HG03575 (cell line): ENCODE data around the gene PSEN1.

Experiments used
- ATAC-seq: cut with Tn5 transposase; IDR thresholded peaks from one replicate; pipeline ENCODE4 v1.9.1; 2021; ENCODE audit not compliant: unreplicated experiment, insufficient number of reproducible peaks, low FRiP score; ENCODE audit errors: extremely low read depth

Gene PSEN1

DNA sequence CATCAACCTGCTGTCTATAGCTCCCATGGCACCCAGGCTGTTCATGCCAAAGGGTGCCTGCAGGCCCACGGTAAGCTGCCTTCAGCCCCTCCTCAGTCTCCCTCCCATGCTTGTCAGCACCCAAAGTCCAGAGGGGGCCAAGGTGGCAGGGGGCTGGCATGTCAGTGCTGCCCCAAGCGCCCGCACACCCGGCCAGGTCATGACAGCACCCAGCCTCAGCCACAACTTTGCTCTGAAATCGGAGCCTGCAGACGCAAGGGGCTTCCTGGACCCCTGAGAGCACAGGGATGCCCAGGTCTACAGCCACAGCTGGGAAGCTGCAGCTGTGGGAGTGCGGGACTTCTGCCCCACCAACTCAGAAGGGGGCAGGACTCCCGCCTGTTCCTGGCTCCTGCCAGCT lies 72.5 kb downstream of the PSEN1 start:
- no peak for ATAC-seq

DNA sequence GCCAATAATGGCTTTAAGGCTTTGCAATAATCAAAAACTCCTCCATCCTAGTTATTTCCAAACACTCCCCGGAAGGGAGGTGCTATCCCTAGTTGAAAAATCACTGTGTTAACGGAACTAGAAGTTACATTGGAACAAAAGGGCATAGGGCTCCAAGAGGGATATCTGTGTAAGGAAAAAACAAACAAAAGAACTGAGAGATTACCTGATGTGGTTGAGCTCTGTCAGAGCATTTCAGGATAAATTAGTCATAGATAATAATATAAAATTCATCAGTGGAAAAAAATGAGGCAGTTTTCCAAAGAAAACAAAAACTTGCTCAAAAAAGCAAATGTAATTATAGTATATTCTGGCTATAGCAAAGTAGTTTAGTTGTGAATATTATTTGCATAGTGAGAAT lies 73.6 kb downstream of the PSEN1 start:
- no peak for ATAC-seq

DNA sequence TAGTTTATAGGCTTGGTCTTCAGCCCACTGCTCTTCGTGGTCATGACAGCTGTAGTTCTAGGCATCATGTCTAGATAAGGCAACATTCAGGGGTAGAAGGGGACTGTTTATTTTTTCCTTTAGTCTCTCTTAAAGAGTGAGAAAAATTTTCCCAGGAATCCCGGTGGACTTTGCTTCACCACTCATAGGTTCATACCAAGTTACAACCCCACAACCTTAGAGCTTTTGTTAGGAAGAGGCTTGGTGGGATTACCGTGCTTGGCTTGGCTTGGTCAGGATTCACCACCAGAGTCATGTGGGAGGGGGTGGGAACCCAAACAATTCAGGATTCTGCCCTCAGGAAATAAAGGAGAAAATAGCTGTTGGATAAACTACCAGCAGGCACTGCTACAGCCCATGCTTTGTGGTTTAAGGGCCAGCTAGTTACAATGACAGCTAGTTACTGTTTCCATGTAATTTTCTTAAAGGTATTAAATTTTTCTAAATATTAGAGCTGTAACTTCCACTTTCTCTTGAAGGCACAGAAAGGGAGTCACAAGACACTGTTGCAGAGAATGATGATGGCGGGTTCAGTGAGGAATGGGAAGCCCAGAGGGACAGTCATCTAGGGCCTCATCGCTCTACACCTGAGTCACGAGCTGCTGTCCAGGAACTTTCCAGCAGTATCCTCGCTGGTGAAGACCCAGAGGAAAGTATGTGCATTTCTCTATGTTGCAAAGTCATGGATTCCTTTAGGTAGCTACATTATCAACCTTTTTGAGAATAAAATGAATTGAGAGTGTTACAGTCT lies 75.1 kb downstream of the PSEN1 start:
- ATAC-seq: no peak

DNA sequence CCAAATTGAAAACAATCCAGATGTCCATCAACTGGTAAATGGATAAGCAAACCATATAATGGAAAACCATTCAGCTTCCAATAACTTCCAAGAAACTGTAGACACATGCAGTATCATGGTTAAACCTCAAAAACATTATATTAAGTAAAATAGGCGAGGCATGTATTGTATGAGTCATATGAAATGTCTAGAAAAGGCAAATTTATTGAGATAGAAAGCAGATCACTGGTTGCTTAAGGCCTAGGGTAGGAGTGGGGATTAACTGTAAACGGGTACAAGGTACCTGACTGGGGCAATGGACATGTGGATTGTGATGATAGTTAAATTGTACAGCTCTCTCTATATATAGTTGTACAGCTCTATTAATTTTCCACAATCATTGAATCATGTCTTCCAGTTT lies 79.7 kb downstream of the PSEN1 start:
- ATAC-seq: no peak

DNA sequence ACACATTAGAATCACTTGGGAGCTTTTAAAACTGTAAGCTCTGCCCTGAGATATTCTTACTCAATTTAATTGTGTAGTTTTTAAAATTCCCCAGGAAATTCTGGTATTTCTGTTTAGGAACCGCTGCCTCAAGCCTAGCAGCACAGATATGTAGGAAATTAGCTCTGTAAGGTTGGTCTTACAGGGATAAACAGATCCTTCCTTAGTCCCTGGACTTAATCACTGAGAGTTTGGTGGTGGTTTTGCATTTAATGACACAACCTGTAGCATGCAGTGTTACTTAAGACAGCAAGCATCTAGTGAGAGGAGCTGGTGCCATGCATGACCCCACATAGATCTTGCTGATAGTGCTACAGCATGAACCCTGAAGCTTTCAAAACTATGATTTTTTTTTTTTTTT lies 81.1 kb downstream of the PSEN1 start:
- no peak for ATAC-seq

DNA sequence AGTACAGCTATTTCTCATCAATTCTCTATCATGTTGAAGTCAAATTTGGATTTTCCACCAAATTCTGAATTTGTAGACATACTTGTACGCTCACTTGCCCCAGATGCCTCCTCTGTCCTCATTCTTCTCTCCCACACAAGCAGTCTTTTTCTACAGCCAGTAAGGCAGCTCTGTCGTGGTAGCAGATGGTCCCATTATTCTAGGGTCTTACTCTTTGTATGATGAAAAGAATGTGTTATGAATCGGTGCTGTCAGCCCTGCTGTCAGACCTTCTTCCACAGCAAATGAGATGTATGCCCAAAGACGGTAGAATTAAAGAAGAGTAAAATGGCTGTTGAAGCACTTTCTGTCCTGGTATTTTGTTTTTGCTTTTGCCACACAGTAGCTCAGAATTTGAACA lies 83.8 kb downstream of the PSEN1 start:
- no peak for ATAC-seq

DNA sequence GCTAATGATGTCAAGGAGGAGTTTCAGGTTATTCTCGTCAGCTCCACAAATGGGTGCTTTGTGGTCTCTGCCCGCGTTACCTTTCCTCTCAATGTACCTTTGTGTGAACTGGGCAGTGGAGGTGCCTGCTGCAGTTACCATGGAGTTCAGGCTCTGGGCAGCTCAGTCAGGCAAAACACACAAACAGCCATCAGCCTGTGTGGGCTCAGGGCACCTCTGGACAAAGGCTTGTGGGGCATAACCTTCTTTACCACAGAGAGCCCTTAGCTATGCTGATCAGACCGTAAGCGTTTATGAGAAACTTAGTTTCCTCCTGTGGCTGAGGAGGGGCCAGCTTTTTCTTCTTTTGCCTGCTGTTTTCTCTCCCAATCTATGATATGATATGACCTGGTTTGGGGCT lies 84.3 kb downstream of the PSEN1 start:
- ATAC-seq: no peak

DNA sequence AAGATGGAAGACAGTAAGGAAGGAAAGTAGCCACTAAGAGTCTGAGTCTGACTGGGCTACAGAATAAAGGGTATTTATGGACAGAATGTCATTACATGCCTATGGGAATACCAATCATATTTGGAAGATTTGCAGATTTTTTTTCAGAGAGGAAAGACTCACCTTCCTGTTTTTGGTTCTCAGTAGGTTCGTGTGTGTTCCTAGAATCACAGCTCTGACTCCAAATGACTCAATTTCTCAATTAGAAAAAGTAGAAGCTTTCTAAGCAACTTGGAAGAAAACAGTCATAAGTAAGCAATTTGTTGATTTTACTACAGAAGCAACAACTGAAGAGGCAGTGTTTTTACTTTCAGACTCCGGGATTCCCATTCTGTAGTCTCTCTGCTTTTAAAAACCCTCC lies 85.6 kb downstream of the PSEN1 start:
- no peak for ATAC-seq

DNA sequence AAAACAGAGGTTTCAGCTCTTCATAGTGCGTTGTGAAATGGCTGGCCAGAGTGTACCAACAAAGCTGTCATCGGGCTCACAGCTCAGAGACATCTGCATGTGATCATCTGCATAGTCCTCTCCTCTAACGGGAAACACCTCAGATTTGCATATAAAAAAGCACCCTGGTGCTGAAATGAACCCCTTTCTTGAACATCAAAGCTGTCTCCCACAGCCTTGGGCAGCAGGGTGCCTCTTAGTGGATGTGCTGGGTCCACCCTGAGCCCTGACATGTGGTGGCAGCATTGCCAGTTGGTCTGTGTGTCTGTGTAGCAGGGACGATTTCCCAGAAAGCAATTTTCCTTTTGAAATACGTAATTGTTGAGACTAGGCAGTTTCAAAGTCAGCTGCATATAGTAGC lies 86.7 kb downstream of the PSEN1 start:
- ATAC-seq: no peak

DNA sequence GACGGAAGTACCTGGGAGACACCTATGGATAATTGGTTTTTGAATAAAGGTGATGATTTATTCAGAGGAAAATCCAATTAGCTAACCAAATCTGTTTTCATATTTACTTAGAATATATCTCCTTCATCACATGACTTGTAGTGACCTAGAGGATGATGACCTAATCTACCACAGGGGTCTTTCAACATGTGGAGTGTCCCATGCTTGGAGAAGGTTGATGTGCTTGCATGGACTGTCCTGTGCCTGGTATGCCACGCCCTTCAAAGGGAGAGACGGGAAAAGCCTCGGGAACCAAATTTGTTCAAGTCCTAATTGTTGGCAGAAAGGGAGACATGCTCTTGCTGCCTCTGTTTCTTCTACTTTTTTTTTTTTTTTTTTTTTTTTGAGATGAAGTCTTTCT lies 89.2 kb downstream of the PSEN1 start:
- no peak for ATAC-seq

DNA sequence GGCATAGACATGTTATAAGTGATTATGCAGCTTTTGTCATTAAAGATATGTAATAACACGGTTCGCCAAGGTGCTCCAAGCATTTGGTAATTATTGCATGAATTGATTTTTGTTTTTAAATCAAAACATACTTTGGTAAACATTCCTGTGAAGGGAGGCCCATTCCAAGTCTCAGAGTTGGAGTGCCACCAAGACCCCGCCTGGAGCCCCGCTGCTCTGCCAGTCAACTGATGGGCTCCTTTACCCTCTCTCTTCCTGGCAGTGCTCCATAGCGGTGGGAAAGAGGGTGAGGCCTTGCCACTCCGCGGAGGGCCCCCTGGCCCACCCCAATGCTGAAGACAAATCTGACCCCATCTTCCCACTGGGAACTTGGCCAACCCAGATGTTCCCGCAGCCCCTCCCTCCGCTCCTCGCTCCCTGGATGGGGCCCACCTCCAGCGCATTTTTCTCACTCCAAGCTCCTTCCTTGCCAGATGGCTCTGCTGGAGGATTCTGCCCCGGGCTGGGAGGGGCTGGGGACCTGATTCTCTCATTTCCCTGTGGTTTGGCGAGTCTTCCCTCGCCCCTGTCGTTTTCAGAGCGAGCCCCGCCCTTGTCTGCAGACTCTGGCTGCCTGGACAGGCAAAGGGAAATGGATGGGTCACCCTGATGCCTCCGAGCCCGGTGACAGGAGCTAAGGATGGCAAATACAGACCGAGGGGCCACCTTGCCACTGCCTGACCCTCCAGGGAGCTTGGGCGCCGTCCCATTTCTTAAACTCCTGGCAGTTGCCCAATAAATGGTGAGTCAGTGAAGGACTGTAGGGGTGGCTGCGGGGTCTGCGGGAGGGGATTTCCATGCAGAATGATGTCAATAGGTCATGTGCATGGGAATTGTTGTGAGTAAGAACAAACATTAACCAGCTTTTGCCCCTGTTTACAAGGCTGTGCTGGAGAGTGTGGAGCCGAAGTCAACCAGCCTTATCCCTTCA lies 91.8 kb downstream of the PSEN1 start:
- ATAC-seq: no peak

DNA sequence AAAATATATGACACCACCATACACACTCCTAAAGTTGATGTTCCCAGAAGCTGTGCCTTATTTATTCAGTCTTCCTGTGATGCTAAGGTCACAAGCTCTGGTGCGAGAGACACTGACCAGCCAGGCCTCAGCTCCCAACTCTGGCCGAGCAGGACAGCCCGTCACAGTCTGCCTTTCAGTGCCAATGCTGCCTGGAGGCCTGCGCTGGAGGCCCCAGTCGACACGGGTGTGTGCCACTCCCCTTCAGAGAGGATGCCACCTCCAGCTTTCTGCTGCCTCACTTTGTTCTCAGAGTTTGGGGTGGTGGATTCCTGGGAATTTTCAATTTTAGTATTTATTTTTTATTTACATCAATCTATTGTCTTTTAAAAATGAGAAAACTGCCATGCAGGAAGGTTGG lies 93.7 kb downstream of the PSEN1 start:
- ATAC-seq: no peak

DNA sequence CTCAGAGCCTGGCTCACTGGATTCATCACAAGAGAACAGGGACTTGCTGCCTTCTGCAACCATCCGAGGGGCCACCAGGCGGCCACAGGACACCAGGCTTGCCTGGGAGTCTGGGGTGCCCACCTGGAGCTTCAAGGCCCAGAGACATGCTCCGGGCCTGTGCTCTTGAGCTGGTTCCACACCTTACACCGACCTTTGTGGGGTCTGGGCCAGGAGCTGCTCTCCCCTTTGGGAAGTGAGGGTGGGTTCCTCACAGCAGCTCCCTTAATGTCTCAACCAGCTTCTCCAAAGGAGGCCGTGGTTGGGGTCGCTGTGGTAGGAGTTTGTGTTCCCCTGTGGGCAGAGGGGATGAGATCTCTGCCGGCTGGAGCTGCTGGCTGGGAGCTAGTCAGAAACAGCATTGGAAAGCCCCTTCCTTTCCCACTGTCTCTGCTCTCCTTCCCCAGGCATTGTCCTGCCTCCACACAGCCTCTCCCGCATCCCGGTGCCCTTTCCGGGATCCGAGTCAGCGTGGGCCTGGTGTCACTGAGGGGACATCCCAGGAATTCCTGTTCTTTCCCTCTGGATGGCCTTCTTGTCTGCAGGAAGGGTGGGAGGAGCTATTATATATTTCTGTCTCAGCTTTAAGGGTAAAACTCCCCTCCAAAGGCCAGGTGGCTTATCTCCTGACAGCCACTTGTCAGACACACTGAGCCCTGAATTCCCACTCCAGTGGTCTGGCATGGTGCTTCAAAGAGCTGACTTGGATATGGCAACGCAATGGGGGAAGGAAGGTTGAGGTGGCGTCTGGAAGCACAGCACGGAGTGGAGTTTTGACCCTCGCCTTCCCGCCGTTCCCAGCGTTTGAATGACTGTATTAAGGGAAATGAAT lies 95.9 kb downstream of the PSEN1 start:
- no peak for ATAC-seq

DNA sequence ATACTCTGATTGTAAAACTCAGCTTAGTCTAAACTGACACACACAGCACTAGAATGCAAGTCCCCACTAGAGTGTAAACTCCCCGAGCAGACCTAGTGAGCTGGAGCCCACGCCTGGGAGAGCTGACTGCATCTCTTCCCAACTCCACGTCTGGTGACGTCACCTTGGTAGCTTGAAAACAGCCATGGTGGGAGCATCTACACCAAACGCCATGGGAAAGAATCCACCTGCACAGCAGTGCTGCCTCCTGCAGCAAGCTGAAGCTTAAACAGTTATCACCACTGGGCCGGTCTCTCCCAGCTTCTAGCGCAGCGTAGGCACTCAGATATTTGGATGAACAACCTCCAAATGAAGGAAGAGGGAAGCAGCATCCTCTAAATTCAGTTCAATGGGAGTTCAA lies 96.7 kb downstream of the PSEN1 start:
- ATAC-seq: no peak

DNA sequence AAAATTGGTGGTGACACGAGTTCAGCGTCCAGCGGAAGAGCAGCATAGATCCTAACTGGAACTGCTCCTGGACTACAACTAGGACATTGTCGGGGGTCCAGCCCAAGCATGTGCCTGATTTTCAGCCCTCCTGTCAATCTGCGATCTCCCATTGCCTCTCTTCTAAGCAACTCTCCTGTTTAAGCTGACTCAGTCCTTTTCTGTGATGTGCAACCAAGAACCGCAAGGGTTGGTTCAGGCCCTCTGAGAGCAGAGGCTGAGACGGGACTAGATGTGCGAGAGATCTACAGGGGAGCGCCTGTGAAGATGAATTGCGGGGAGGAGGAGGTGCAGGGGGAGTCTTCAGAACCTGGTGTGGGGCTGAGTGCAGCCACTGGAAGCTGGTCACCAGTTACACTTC lies 97.3 kb downstream of the PSEN1 start:
- no peak for ATAC-seq

DNA sequence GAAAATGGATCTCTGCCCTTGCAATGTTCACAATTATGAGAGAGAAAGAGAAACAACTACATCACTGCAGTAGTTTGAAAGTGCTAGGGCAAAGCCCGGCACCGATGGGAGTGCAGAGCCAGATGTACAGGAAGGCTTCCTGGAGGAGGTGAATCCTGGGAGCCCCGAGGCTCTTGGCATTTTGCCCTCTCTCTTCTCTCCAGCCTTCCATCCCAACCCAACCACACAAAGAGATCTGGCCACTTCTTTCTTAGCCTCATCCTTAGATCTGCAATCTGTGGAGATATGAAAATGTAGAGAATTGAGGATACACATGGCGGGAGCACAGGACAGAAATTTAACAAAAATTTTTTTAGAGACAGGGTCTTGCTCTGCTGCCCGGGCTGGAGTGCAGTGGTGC lies 97.7 kb downstream of the PSEN1 start:
- ATAC-seq: no peak

DNA sequence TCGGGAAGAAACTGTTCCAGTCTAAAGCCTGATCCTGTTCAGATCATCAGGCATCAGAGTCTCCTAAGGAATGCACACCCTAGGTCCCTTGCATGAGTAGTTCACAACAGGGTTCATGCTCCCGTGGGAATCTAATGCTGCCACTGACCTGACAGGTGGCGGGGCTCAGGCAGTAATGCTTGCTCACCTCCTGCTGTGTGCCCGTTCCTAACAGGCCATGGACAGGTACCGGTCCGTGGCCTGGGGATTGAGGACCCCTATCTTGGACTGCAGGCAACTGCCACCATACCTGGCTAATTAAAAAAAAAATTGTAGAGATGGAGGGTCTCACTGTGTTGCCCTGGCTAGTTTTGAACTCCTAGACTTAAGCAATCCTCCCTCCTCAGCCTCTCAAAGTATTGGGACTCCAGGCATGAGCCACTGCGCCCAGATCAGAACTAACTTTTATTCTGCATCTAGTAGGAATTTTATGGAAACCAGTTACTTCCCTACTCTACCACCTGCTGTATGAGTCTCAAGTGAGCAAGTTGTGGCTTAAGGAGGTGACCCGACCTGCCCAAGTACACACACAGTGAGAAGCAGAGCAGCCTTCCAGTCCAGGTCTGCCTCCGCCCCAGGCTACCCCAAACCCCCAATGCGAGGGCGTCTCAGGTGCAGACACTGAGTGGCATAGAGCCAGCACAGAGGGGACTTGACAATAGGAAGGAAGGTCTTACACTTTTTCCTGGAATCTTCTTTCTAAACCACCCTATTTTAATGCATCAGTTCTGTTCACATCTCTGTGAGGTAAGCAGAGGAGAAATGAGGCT lies 98.5 kb downstream of the PSEN1 start:
- no peak for ATAC-seq

DNA sequence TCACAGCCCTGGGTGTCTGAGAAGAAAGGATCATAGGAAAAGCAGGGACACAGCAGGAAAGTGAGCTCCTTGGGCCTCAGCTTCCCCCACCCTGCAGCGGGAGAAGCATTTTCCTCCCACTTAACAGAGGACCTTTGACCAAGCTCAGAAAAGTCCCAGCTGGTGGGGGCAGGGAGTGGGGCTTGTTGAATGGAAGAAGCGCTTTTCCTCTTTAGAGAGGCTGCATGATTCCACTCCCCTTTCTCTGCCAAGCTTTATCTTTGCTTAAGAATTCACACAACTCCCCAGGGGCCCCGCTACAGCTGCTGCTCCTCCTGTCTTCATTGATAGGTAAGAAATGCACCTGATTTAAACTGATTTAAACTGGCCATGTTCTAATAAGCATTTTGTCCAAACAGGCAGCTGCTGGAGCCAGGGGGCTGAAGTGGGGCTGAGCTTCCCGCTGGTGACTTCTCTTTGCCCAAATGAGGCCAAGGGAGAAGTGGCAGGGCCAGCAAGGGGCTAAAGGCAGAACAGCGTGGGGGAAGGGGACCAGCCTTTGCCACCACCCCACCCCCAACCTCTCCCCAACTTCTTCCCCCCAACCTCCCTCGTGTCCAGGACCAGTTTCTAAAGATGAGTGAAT lies 99.3 kb downstream of the PSEN1 start:
- ATAC-seq: no peak
